GM19397 (cell line): Measurements from ENCODE around the gene PCNX4.

ENCODE experiments used
- ATAC-seq: cut with Tn5 transposase; IDR thresholded peaks from one replicate; pipeline ENCODE4 v1.9.1; 2021; ENCODE audit warnings: mild to moderate bottlenecking, moderate library complexity; ENCODE audit not compliant: unreplicated experiment

Gene PCNX4

DNA sequence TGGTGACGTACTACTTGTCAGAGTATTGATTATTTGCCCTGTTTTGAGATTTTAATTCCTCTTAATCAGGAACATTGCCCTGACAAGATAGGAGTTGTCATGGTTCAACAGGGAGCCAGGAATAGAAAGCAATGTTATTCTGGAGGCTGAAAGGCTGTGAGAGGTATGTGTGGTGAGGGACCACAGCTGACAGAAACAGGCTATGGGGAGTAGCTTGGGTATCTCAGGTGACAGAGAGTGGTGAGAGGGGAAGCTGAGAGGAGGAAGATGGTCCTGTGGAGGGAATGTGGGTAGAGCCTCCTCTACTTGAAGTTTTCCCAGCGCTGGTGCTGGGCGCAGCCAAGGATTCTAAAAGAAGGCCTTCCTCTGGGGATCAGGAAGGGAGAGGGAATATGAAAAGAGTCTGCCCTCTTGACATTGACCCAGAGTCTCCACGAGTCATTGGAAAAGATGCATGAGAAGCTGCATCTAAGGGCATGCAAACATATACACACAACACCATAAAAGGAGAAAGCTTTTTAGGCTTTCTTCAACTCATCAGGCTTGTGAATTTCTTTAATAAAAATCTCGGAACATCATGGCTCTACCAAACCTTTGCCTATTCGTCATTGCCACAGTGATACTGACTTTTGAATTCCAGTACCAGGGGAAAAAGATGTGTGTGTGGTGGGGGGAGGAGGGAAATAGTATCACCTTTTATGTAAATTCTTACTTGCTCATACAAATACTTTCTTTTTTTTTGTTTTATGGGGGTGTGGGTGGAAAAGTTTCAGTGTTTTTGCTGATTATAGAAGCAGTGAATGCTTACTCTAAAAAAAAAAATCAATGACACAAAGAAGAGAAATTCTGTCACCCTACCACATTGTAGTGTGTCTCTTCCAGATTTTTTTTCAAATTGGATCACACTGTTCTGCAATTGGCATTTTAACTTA, 113.4 kb downstream of the PCNX4 start:
- peak; percentile 49 for ATAC-seq

- no peak for ATAC-seq
Measured at GRCh38 chr14:60206249-60206670, 114.5 kb downstream of the PCNX4 start.

GRCh38 chr14:60206837-60207533, 115.3 kb downstream of the PCNX4 start:
- peak; percentile 38 for ATAC-seq

- no peak for ATAC-seq
Measured at GRCh38 chr14:60210703-60211102, 119.0 kb downstream of the PCNX4 start.

- no peak for ATAC-seq
Measured at GRCh38 chr14:60211153-60211552, 119.4 kb downstream of the PCNX4 start.

- ATAC-seq, result peak; percentile 94
Measured at GRCh38 chr14:60212503-60213371, 121.0 kb downstream of the PCNX4 start.

- no peak for ATAC-seq
Measured at GRCh38 chr14:60214003-60214402, 122.3 kb downstream of the PCNX4 start.

DNA sequence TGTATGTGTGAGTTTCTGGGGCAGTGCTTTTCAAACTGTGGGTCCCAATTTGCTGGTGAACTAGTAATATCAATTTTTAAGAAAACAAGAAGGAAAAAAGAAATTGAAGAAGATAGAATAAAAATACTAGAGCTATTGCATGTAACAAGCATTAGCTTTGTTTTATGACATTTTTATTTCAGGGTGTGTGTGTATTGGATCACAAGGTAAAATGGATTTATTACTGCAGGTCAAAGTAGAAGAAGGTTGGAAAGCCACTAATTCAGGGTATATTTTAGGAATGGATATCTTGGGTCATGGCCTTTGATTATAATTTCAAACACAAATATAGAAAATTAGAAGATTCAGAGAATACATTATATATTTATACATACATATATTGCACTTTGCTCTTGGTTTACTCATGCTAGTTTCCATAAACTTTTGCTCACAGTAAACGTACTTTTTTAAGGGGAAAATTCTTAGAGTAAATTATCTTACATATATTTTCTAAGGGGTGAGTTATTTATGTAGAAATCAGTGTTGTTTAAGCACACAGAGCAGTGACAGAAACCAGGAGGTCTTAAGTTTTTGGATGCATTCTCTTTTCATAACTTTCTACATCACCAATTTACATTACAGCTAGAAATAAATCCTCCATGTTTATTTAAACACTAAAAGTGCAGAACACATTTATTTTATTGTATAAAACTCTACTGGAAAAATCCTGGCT, 122.8 kb downstream of the PCNX4 start:
- no peak for ATAC-seq

DNA sequence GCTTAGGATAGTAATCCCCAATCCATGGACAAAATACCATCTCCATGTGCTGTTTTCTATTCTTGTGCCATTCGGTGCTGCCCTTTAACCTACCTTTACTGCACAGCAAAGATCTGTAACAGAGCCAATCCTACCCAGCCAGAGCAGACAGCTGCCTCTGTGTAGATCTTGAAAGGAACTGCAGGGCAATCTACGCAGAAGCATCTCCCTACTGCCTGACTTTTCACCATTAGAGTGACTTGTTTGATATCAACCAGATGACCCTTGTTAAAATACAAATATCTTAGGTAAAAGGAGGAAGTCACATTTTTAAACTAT, 123.4 kb downstream of the PCNX4 start:
- ATAC-seq, result no peak

- ATAC-seq, result no peak
Measured at GRCh38 chr14:60215520-60216420, 124.0 kb downstream of the PCNX4 start.

DNA sequence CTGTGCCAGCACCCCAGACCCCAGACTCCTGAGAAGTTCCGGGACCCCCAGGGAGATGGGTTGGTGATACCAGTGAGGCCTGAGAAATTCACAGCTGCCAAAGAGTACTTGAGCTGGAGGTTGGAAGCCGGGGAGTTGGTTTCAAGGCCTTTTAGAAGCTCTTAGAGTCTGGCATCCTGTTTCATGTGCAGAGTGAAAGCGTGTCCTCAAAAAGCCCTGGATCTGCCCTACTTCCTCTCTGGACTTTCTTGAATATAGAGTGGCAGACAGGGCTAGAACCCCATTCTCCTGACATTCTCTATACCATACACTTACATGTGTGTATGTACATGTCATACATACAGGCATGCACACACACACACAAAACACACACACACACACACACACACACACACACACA, 126.0 kb downstream of the PCNX4 start:
- no peak for ATAC-seq
